ENCODE data around the gene SCFD2.

SCFD2 gene

GRCh38 chr4:52910115-52910514 is 455.7 kb downstream of the SCFD2 start:
- FAIRE-seq (no peak), DNase-seq (ENCODE audit: insufficient read length, low spot score) (no peak)

- no peak for DNase-seq (ENCODE audit: insufficient read length, low spot score)
- no peak for FAIRE-seq
Observed at GRCh38 chr4:52907510-52907909, 458.4 kb downstream of the SCFD2 start.

GRCh38 chr4:52904421-52904820 is 461.4 kb downstream of the SCFD2 start:
- DNase-seq (ENCODE audit: insufficient read length, low spot score) (no peak), FAIRE-seq (no peak)

- DNase-seq (ENCODE audit: insufficient read length, low spot score) (no peak), FAIRE-seq (no peak)
Observed at GRCh38 chr4:52903273-52903672, 462.6 kb downstream of the SCFD2 start.

GRCh38 chr4:52894443-52894842 is 471.4 kb downstream of the SCFD2 start:
- FAIRE-seq (no peak), DNase-seq (ENCODE audit: insufficient read length, low spot score) (no peak)

- DNase-seq (ENCODE audit: insufficient read length, low spot score) (no peak), FAIRE-seq (no peak)
Observed at GRCh38 chr4:52892880-52893279, 473.0 kb downstream of the SCFD2 start.

- no peak for FAIRE-seq
- DNase-seq (ENCODE audit: insufficient read length, low spot score), result no peak
Observed at GRCh38 chr4:52891743-52892142, 474.1 kb downstream of the SCFD2 start.

GRCh38 chr4:52890521-52890791 is 475.4 kb downstream of the SCFD2 start:
- no peak for DNase-seq (ENCODE audit: insufficient read length, low spot score)
- FAIRE-seq, result no peak

GRCh38 chr4:52889778-52890520 is 475.9 kb downstream of the SCFD2 start:
- FAIRE-seq, result no peak
- no peak for DNase-seq (ENCODE audit: insufficient read length, low spot score)

GRCh38 chr4:52889354-52889753 is 476.5 kb downstream of the SCFD2 start:
- DNase-seq (ENCODE audit: insufficient read length, low spot score) (no peak), FAIRE-seq (no peak)

- FAIRE-seq (no peak), DNase-seq (ENCODE audit: insufficient read length, low spot score) (no peak)
Observed at GRCh38 chr4:52884994-52885393, 480.9 kb downstream of the SCFD2 start.

GRCh38 chr4:52883707-52884669 is 481.9 kb downstream of the SCFD2 start:
- DNase-seq (ENCODE audit: insufficient read length, low spot score) (no peak), FAIRE-seq (no peak)

- FAIRE-seq (no peak), DNase-seq (ENCODE audit: insufficient read length, low spot score) (no peak)
Observed at GRCh38 chr4:52883183-52883621, 482.7 kb downstream of the SCFD2 start.

GRCh38 chr4:52880994-52881393 is 484.9 kb downstream of the SCFD2 start:
- DNase-seq (ENCODE audit: insufficient read length, low spot score), result no peak
- no peak for FAIRE-seq

GRCh38 chr4:52879471-52879870 is 486.4 kb downstream of the SCFD2 start:
- DNase-seq (ENCODE audit: insufficient read length, low spot score) (no peak), FAIRE-seq (no peak)

GRCh38 chr4:52877694-52878093 is 488.2 kb downstream of the SCFD2 start:
- DNase-seq (ENCODE audit: insufficient read length, low spot score), result no peak
- FAIRE-seq, result no peak

GRCh38 chr4:52877036-52877435 is 488.8 kb downstream of the SCFD2 start:
- FAIRE-seq (no peak), DNase-seq (ENCODE audit: insufficient read length, low spot score) (no peak)

- DNase-seq (ENCODE audit: insufficient read length, low spot score) (no peak), FAIRE-seq (no peak)
Observed at GRCh38 chr4:52876069-52876468, 489.8 kb downstream of the SCFD2 start.

- no peak for DNase-seq (ENCODE audit: insufficient read length, low spot score)
- no peak for FAIRE-seq
Observed at GRCh38 chr4:52874948-52875347, 490.9 kb downstream of the SCFD2 start.

GRCh38 chr4:52873861-52874343 is 492.0 kb downstream of the SCFD2 start:
- FAIRE-seq (no peak), DNase-seq (ENCODE audit: insufficient read length, low spot score) (no peak)

GRCh38 chr4:52873191-52873590 is 492.7 kb downstream of the SCFD2 start:
- DNase-seq (ENCODE audit: insufficient read length, low spot score) (no peak), FAIRE-seq (no peak)

GRCh38 chr4:52870225-52870624 is 495.6 kb downstream of the SCFD2 start:
- FAIRE-seq (no peak), DNase-seq (ENCODE audit: insufficient read length, low spot score) (no peak)
